Right renal cortex interstitium (tissue), 3 donors: ENCODE results near the gene PILRB. TPM values are rescaled to one million over a fixed set of nuclear protein-coding genes. Genes with fewer than 3 reads are reported as not detected.
"Not testable (repeated sequence)": the region's sequence is repeated elsewhere in the genome, so short reads cannot be mapped to it uniquely, and the experiment has no call there.

Source experiments
- DNase-seq, 3 donors: peaks; one replicate each; pipeline ENCODE4 v3.0.0-alpha.2; 2013; ENCODE audit warnings: low read depth in 3 of 3, low spot score in 2 of 3
- polyA plus RNA-seq, 3 donors: library from polyadenylated mRNA; unstranded; fragments of 120-200 nt; gene quantifications; one replicate each; pipeline ENCODE4 v1.2.1, GENCODE V29; 2013; ENCODE audit not compliant: insufficient read length in 3 of 3

Gene PILRB
- polyA plus RNA-seq, 3 donors: 23.2 to 26.9 (median 23.8) TPM

DNA sequence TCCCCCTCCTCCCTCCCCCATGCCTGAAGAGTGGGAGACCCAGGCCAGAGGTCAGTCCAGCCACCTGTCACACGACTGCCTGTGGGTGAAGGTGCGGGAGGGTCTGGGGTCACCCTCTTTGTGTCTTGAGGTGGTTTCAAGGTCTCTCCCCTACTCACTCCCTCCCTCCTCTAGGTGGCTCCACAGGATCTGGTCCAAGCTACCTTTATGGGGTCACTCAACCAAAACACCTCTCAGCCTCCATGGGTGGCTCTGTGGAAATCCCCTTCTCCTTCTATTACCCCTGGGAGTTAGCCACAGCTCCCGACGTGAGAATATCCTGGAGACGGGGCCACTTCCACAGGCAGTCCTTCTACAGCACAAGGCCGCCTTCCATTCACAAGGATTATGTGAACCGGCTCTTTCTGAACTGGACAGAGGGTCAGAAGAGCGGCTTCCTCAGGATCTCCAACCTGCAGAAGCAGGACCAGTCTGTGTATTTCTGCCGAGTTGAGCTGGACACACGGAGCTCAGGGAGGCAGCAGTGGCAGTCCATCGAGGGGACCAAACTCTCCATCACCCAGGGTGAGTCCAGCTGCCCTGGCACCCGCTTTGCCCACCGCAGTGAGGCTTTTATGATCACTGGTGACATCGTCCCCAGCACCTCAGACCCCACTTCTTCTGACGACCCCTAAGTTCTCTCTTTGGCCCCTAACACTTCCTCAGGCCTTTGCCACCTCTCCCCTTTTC lies 16.1 kb downstream of the PILRB start:
- not testable (repeated sequence) for DNase-seq

DNA sequence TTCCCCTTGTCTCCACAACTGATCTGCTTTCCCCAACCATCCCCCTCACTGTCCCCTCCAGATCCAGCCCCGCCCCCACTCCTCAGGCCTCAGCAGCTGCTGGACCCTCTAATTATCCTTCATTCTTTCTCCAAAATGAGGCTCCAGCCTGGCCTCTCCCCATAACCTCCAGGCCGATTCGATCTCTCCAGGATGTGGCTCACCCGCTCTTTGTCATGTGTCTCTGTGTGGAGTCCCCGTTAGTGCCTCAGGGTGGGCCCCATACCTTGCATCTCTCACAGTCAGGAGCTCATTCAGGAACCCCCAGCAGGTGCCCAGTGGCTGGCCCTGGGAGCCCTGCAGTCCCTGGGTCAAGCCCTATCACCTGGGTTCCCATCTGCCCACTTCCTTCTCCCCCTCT lies 16.7 kb downstream of the PILRB start:
- no peak for DNase-seq

GRCh38 chr7:100376066-100376465 lies 18.1 kb downstream of the PILRB start:
- DNase-seq: no peak

DNA sequence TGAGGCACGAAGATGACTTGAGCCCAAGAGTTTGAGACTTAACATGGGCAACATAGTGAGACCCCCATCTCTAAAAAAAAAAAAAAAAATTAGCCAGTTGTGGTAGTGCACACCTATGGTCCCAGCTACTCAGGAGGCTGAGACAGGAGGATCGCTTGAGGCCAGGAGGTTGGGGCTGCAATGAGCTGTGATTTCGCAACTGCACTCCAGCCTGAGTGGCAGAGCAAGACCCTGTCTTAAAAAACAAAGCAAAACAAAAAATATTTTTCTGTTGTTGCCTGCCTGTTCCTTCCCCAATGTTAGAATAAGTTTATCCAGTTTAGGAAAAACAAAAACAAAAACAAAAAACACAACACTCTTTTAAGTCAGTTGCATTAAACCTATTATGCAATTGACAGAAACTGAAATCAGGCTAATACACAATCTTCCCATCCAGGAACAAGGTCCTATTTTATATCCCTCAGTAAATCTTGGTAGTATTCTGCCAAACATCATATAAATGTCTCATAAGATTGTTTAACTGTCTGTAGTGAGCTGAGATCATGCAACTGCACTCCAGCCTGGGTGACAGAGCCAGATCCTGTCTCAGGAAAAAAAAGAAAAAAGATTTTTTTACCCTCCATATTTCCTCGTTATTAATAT lies 20.3 kb downstream of the PILRB start:
- no peak for DNase-seq

DNA sequence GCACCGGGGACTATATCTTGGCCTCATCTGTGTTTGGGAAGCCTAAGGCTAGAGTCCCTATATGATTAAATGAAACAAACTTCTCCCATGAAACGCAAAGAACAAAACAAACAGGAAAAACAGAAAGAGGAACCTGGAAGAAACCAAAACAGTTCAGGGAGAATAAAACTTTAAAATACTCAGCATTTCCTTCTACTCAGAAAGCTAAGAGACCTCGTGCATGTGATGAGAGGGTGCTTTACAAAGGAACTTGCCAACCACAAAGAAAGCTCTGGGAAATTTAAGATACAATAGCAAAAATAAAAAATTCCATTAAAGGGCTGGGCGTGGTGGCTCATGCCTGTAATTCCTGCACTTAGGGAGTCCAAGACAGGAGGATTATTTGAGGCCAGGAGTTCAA lies 22.3 kb downstream of the PILRB start:
- DNase-seq: no peak

DNA sequence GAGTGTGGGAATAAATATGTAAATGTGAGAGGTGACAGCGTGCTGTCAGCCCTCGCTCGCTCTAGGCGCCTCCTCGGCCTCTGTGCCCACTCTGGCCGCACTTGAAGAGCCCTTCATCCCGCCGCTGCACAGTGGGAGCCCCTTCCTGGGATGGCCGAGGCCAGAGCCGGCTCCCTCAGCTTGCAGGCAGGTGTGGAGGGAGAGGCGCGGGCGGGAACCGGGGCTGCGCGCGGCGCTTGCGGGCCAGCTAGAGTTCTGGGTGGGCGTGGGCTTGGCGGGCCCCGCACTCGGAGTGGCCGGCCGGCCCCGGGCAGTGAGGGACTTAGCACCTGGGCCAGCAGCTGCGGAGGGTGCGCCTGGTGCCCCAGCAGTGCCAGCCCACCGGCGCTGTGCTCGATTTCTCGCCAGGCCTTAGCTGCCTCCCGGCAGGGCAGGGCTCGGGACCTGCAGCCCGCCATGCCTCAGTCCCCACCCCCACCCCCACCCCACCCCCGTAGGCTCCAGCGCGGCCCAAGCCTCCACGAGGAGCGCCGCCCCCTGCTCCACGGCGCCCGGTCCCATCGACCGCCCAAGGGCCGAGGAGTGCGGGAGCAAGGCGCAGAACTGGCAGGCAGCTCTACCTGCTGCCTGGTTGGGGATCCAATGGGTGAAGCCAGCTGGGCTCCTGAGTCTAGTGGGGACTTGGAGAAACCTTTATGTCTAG lies 23.8 kb downstream of the PILRB start:
- not testable (repeated sequence) for DNase-seq

GRCh38 chr7:100382234-100382853 lies 24.4 kb downstream of the PILRB start:
- not testable (repeated sequence) for DNase-seq

DNA sequence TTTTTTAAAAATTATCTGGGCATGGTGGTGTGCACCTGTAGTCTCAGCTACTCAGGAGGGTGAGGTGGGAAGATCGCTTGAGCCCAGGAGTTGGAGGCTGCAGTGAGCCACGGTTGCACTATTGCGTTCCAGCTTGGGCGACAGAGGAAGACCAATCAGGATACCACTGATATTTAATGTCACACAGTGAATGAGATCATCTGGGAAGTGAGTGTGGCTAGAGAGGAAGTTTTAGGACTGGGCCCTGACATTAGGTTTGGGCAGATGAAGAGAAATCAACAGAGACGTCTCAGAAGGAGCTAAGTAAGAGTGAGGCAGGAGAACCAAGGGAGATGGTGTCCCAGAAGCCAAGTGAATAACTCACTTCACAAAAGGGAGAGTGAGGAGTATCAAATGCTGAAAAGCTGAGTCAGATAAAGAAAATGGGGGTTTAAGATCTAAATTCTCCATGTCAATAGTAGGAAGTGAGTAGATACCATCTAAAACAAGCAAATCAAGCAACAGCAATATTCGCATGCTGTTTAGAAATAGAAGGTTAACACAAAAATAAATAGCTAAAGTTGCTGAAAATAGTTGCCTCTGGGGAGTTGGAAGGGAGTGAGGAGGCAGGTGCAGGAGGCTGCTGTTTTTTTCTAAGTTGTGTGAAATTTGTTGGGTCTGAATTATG lies 26.8 kb downstream of the PILRB start:
- no peak for DNase-seq

DNA sequence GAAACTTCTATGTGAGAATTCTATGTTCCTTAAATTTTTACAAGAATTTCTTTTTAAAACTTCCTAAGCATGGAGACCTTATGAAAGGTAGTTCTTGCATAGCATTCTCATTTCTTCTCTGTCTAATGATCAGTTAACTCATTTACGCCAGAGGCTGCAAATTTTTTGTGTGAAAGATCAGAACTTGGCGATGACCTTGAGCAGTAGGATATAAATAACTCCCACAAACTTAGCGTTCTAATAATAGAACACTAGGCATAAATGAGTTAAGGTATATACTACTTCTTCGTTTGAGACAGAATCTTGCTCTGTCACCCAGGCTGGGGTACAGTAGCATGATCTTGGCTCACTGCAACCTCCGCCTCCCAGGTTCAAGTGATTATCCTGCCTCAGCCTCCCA lies 29.0 kb downstream of the PILRB start:
- DNase-seq: no peak

- DNase-seq: no peak
Observed at GRCh38 chr7:100387695-100388094, 29.8 kb downstream of the PILRB start.

- DNase-seq: no peak
Observed at GRCh38 chr7:100389437-100390088, 31.6 kb downstream of the PILRB start.

DNA sequence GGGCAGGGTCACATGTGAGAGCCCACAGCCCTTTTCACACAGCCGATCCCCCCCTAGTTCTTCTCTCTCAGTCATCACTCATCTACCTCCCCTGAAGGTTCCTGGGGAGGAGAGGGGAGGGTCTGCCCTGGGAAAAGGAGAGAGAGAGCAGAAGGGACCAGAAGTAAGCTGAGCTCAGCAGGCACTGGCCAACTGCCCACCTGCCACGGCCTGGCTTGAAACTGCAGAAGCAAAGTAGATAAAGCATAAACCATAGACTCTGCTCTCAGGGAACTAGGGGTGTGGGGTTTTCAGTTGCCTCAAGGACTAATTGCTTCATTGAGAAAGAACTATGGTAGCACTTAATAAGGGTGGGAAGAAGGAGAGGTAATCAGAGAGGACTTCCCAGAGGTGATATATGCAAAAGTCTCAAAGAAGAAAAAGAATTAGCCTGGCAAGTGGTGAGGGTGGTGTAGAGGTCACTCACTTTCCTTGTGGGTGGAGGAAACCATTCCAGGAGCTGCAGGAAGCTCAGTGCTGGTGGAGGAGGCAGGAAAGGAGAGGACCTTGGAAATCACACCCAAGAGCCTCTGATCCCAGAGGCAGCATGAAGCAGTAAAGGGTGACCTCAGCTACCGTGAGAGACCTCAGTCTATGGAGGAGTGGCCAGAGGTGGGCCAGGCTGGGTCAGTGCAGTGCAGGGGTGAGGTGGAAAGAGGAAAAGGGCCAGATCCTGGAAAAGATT lies 32.5 kb downstream of the PILRB start:
- DNase-seq: no peak

DNA sequence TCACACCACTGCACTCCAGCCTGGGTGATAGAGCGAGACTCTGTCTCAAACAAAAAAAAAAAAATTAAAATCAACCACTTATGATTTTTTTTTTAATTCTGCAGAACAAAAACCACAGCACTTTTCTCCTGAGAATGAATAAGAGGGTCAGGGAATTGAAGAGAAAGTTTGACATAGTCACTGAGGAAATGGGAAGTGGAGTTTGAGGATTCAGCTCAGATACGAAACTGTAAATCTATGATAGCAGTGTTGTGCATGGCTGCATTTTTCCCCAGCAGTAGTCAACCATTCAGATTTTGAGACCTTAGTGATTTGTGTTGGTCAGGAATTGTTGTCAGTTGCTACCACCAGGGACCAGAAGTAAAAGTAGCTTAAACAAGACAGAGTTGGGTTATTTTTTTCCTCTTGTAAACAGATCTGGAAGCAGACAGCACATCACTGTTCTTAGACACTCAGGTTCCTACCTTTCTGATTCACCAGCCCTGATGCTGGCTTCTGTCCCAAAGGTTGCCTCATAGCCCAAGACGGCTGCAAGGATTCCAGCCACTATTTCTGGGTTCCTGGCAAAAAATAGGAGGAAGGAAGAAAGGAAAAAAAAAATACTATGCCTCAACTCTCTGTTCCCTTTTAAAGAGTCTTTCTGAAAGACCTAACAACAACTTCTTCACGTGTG lies 35.5 kb downstream of the PILRB start:
- no peak for DNase-seq

DNA sequence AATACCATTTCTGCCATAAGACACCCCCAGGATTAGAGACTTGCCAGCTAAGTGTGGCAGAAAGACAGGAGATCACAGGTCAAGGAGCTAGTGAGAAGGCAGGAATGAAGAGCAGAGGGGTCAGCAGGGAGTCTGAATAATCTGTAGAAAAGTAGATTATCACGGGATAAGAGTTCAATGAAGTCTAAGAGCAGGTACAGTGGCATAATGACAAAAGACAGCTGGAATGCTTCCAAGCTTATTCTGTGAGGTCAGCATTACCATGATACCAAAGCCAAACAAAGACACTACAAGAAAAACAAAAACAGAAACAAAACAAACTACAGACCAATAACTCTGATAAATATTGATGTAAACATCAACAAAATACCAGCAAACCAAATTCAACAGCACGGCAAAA lies 36.2 kb downstream of the PILRB start:
- DNase-seq: no peak

DNA sequence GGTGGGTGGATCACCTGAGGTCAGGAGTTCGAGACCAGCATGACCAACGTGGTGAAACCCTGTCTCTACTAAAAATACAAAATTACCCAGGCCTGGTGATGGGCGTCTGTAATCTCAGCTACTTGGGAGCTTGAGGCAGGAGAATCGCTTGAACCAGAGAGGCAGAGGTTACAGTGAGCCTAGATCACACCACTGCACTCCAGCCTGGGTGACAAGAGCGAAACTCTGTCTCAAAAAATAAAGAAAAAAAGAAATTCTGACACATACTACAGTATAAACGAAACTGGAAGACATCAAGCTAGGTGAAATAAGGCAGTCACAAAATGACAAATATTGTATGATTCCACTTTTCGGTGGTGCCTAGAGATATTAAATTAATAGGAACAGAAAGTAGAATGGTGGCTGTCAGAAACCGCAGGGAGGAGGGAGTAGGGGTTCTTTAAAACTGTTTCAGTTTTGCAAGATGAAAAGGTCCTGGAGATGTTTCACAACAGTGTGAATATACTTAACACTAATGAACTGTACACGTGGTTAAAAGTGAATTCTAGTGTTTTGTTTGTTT lies 38.6 kb downstream of the PILRB start:
- DNase-seq: no peak

GRCh38 chr7:100397315-100398081 lies 39.6 kb downstream of the PILRB start:
- DNase-seq: no peak

- DNase-seq: no peak
Observed at GRCh38 chr7:100398239-100398638, 40.3 kb downstream of the PILRB start.

- DNase-seq: no peak
Observed at GRCh38 chr7:100400041-100400440, 42.1 kb downstream of the PILRB start.
